Muscle of leg (tissue), 11 donors: Measurements from ENCODE around the gene KLRC3. TPM values are rescaled to one million over a fixed set of nuclear protein-coding genes. Genes with fewer than 3 reads are reported as not detected.
"Not testable (repeated sequence)": the region's sequence is repeated elsewhere in the genome, so short reads cannot be mapped to it uniquely, and the experiment has no call there.

Source experiments
- DNase-seq: peaks from one replicate; pipeline ENCODE4 v3.0.0; 2013
- H3K27ac ChIP-seq: one replicate; pipeline ENCODE4 v1.5.1; 2013; ENCODE audit warnings: mild to moderate bottlenecking, low read length, control low read depth
- H3K27me3 ChIP-seq: one replicate; pipeline ENCODE4 v1.6.1; 2013; ENCODE audit warnings: low read length; ENCODE audit not compliant: control insufficient read depth, insufficient read depth
- H3K36me3 ChIP-seq: one replicate; pipeline ENCODE4 v1.6.1; 2013; ENCODE audit warnings: low read length; ENCODE audit not compliant: control insufficient read depth, insufficient read depth
- H3K4me1 ChIP-seq: one replicate; pipeline ENCODE4 v1.6.1; 2013; ENCODE audit warnings: low read length; ENCODE audit not compliant: control insufficient read depth, insufficient read depth
- H3K4me3 ChIP-seq: one replicate; pipeline ENCODE4 v1.5.1; 2013; ENCODE audit warnings: low read length, control low read depth
- H3K9me3 ChIP-seq: replicated peaks from 2 replicates; pipeline ENCODE4 v1.6.1; 2013; ENCODE audit warnings: low read depth, low read length; ENCODE audit not compliant: control insufficient read depth
- WGBS: methylation state at CpG from one replicate; pipeline ENCODE4 v1.1.5; 2013; ENCODE audit warnings: missing lambda C conversion rate; ENCODE audit not compliant: insufficient coverage; 5-methylcytosine and 5-hydroxymethylcytosine counted together
- polyA plus RNA-seq, 8 donors: library from polyadenylated mRNA; unstranded; fragments of 120-200 nt; gene quantifications; one replicate each; pipeline versions ENCODE4 v1.2.1 to v1.2.3, GENCODE V29; 2013; ENCODE audit warnings: inconsistent platforms in 1 of 8, low replicate concordance in 1 of 8; ENCODE audit not compliant: insufficient read length in 8 of 8, insufficient read depth in 1 of 8
- total RNA-seq: library from RNA; stranded (reverse); fragments of 120-200 nt; gene quantifications from one replicate; pipeline ENCODE4 v1.2.4, GENCODE V29; 2013

The KLRC3 gene
- total and polyA plus RNA-seq, 9 donors, result 0.09 to 0.30 (median 0.16) TPM; not detected in 6

- DNase-seq, result no peak
Observed at GRCh38 chr12:10372559-10372958, 47.8 kb downstream of the KLRC3 start.

GRCh38 chr12:10371893-10372535 is 48.4 kb downstream of the KLRC3 start:
- H3K4me3 ChIP-seq, H3K27ac ChIP-seq, DNase-seq, H3K36me3 ChIP-seq, H3K9me3 ChIP-seq, H3K4me1 ChIP-seq, H3K27me3 ChIP-seq: not testable (repeated sequence)
- 40% methylated on average over 1 of the region's 6 CpGs for WGBS

More at GRCh38 chr12:10372559-10372958, 47.8 kb downstream of the KLRC3 start:
- Histone ChIP-seq H3K9me3 (no peaks in the 10 kb centered on the region), H3K36me3 (no peaks in the 10 kb centered on the region), H3K4me1 (no peaks in the 10 kb centered on the region), H3K27me3 (no peaks in the 10 kb centered on the region), H3K4me3 (no peak overlapping the region), H3K27ac (no peak overlapping the region)
- no CpG with 5 or more reads among the region's 1 CpG for WGBS

GRCh38 chr12:10369557-10370415 is 50.6 kb downstream of the KLRC3 start:
- no peaks in the 10 kb centered on the region for H3K36me3 ChIP-seq
- WGBS, result 80% methylated on average over 1 of the region's 8 CpGs
- no peak overlapping the region for H3K27ac ChIP-seq
- DNase-seq, result no peak
- H3K4me1 ChIP-seq, result peaks cover 10% of the 10 kb centered on the region
- no peak overlapping the region for H3K4me3 ChIP-seq
- H3K9me3 ChIP-seq, result no peaks in the 10 kb centered on the region
- no peaks in the 10 kb centered on the region for H3K27me3 ChIP-seq

- Histone ChIP-seq H3K36me3 (no peaks in the 10 kb centered on the region), H3K4me1 (peaks cover 16% of the 10 kb centered on the region), H3K27me3 (no peaks in the 10 kb centered on the region), H3K4me3 (no peak overlapping the region), H3K27ac (no peak overlapping the region), H3K9me3 (no peaks in the 10 kb centered on the region)
- peak; percentile 18 for DNase-seq
- WGBS, result 50% methylated on average over 6 of the region's 10 CpGs
Observed at GRCh38 chr12:10368206-10369171, 51.9 kb downstream of the KLRC3 start.

GRCh38 chr12:10367714-10368113 is 52.7 kb downstream of the KLRC3 start:
- not testable (repeated sequence) for H3K4me3 ChIP-seq, H3K27me3 ChIP-seq, H3K36me3 ChIP-seq, H3K27ac ChIP-seq, H3K9me3 ChIP-seq, DNase-seq
- WGBS, result 100% methylated on average over 1 of the region's 4 CpGs
- peaks cover 19% of the 10 kb centered on the region for H3K4me1 ChIP-seq

GRCh38 chr12:10366875-10367274 is 53.5 kb downstream of the KLRC3 start:
- DNase-seq, result peak; percentile 58
- Histone ChIP-seq H3K4me3 (no peak overlapping the region), H3K27me3 (no peaks in the 10 kb centered on the region), H3K27ac (no peak overlapping the region), H3K9me3 (no peaks in the 10 kb centered on the region), H3K36me3 (no peaks in the 10 kb centered on the region), H3K4me1 (peaks cover 19% of the 10 kb centered on the region)

GRCh38 chr12:10365696-10366405 is 54.5 kb downstream of the KLRC3 start:
- DNase-seq, result peak; percentile 35
- 23% methylated on average over 2 of the region's 6 CpGs for WGBS
- H3K27ac ChIP-seq, result peak overlapping the region; percentile 97
- no peaks in the 10 kb centered on the region for H3K27me3 ChIP-seq
- H3K4me3 ChIP-seq, result peak overlapping the region; percentile 77
- peaks cover 19% of the 10 kb centered on the region for H3K4me1 ChIP-seq
- H3K9me3 ChIP-seq, result no peaks in the 10 kb centered on the region
- H3K36me3 ChIP-seq, result no peaks in the 10 kb centered on the region

- Histone ChIP-seq H3K4me3 (peak overlapping the region; percentile 77), H3K4me1 (peaks cover 19% of the 10 kb centered on the region), H3K9me3 (no peaks in the 10 kb centered on the region), H3K36me3 (no peaks in the 10 kb centered on the region), H3K27ac (peak overlapping the region; percentile 97), H3K27me3 (no peaks in the 10 kb centered on the region)
- peak; percentile 95 for DNase-seq
- WGBS, result 0% methylated on average over 12 of the region's 15 CpGs
Observed at GRCh38 chr12:10364815-10365622, 55.4 kb downstream of the KLRC3 start.
